Endothelial cell of umbilical vein (primary cell): ENCODE results near the gene LPA. TPM values are rescaled to one million over a fixed set of nuclear protein-coding genes. Genes with fewer than 3 reads are reported as not detected.
"Not testable (repeated sequence)": the region's sequence is repeated elsewhere in the genome, so short reads cannot be mapped to it uniquely, and the experiment has no call there.

Experiments used
- BruUV-seq: library from RNA; stranded (reverse); fragments of 400-500 nt; replicated peaks from 2 replicates; lab custom pipeline; 2021; lab: Mats Ljungman, UMichigan
- CTCF ChIA-PET: fragments of 300-600, 350-600 bp; sonication (Branson Sonifier 250); formaldehyde crosslinking; loops from one replicate; lab custom pipeline; 2021; ENCODE audit warnings: antibody characterized with exemption, inconsistent platforms; lab: Charles Lee
- POLR2A ChIA-PET: fragments of 300-600, 350-600 bp; sonication (Branson Sonifier 250); formaldehyde crosslinking; loops from one replicate; lab custom pipeline; 2021; ENCODE audit warnings: antibody characterized with exemption, inconsistent platforms; lab: Charles Lee
- DNase-seq: peaks from one replicate; pipeline ENCODE4 v3.0.0-alpha.2; 2011; ENCODE audit warnings: low read depth, low spot score
- FAIRE-seq: peaks from 2 replicates; lab custom pipeline; 2011; peaks lifted over from hg19 to GRCh38; lab: Jason Lieb, UNC
- H2AFZ ChIP-seq: 2 replicates; pipeline ENCODE4 v1.6.0; 2012; ENCODE audit warnings: low read depth, low read length, control low read depth, inconsistent platforms
- H3K27ac ChIP-seq: 2 replicates; pipeline ENCODE4 v1.5.1; 2011; ENCODE audit warnings: low read depth, mild to moderate bottlenecking, control low read depth, low read length, moderate library complexity; ENCODE audit not compliant: insufficient read depth
- H3K27me3 ChIP-seq, 2 experiments: 2 replicates each; pipeline versions ENCODE4 v1.6.0 to v1.6.1; 2011; ENCODE audit warnings: low read length in 2 of 2, mixed read lengths in 1 of 2; ENCODE audit not compliant: control insufficient read depth in 2 of 2, insufficient read depth in 2 of 2
- H3K36me3 ChIP-seq, 2 experiments: 2 replicates in 1 of 2; 3 replicates in 1 of 2; pipeline ENCODE4 v1.5.1; 2011; ENCODE audit warnings: low read length in 2 of 2, mild to moderate bottlenecking in 1 of 2, moderate library complexity in 1 of 2; ENCODE audit not compliant: control insufficient read depth in 2 of 2, insufficient read depth in 2 of 2; ENCODE audit errors: extremely low read depth in 1 of 2
- H3K4me1 ChIP-seq: 3 replicates; pipeline ENCODE4 v1.5.1; 2011; ENCODE audit warnings: mild to moderate bottlenecking, low read length; ENCODE audit not compliant: control insufficient read depth, insufficient read depth; ENCODE audit errors: extremely low read depth
- H3K4me2 ChIP-seq: 2 replicates; pipeline ENCODE4 v1.6.1; 2011; ENCODE audit warnings: low read length, control low read depth, mixed read lengths; ENCODE audit not compliant: insufficient read depth
- H3K4me3 ChIP-seq, 3 experiments: fragments of 200-600 bp in 1 of 3; sonication (generic), shearing (Covaris generic) in 1 of 3; replicated peaks in 1 of 3; 2 replicates each; pipeline ENCODE4 v1.5.1; 2011 to 2016; ENCODE audit warnings: control low read depth in 3 of 3, low read length in 3 of 3, mild to moderate bottlenecking in 2 of 3, inconsistent platforms in 1 of 3, low read depth in 1 of 3, moderate library complexity in 1 of 3; ENCODE audit not compliant: insufficient read depth in 1 of 3
- H3K79me2 ChIP-seq: 2 replicates; pipeline ENCODE4 v1.6.0; 2012; ENCODE audit warnings: low read length, inconsistent platforms; ENCODE audit not compliant: control insufficient read depth, insufficient read depth
- H3K9ac ChIP-seq: replicated peaks from 2 replicates; pipeline ENCODE3; 2011; ENCODE audit warnings: low read length, control low read depth; ENCODE audit not compliant: insufficient read depth; ENCODE audit errors: extremely low read depth
- H3K9me1 ChIP-seq: replicated peaks from 3 replicates; pipeline ENCODE4 v1.6.0; 2011; ENCODE audit warnings: mild to moderate bottlenecking, low read length; ENCODE audit not compliant: control insufficient read depth, insufficient read depth; ENCODE audit errors: extremely low read depth
- H3K9me3 ChIP-seq: replicated peaks from 2 replicates; pipeline ENCODE4 v1.5.1; 2012; ENCODE audit warnings: low read length, inconsistent platforms; ENCODE audit not compliant: control insufficient read depth, insufficient read depth
- H4K20me1 ChIP-seq: replicated peaks from 2 replicates; pipeline ENCODE3; 2011; ENCODE audit warnings: mild to moderate bottlenecking, low read length; ENCODE audit not compliant: control insufficient read depth, insufficient read depth; ENCODE audit errors: extremely low read depth
- GATA2 ChIP-seq: IDR thresholded peaks from 2 replicates; pipeline ENCODE4 v1.7.0; 2011; ENCODE audit warnings: low read depth, mild to moderate bottlenecking, moderate library complexity, mixed read lengths, low read length; ENCODE audit not compliant: insufficient read length, insufficient read depth
- MYC ChIP-seq: IDR thresholded peaks from one replicate; pipeline ENCODE4 v1.6.1; 2011; ENCODE audit warnings: mild to moderate bottlenecking, low read depth, low read length
- POLR2A ChIP-seq: IDR thresholded peaks from 2 replicates; pipeline ENCODE4 v1.6.1; 2012; ENCODE audit warnings: low read depth, mild to moderate bottlenecking, control low read depth, low read length
- dilution Hi-C: fragments of 300-500 bp; cut with MboI; formaldehyde crosslinking; loops from one replicate; pipeline ENCODE4 v1.15.0; 2019; ENCODE audit warnings: low sequenced_read_pairs; ENCODE audit not compliant: extremely low pct_ligation_motif_present
- intact Hi-C: fragments of 100-400 bp; cut with micrococcal nuclease; formaldehyde crosslinking; loops from one replicate; pipeline ENCODE4 v1.10.0; 2022
- polyA plus RNA-seq, 4 experiments: library from polyadenylated mRNA; depleted of rRNA in 3 of 4; stranded (reverse) in 3 of 4; unstranded in 1 of 4; fragments of >200 nt; gene quantifications; 2 replicates each; pipeline versions ENCODE4 v1.2.1 to v1.2.3, GENCODE V29; 2011 to 2012; ENCODE audit warnings: missing spikeins in 1 of 4
- total RNA-seq: library from RNA; stranded (reverse); gene quantifications from 2 replicates; pipeline ENCODE4 v1.2.3, GENCODE V29; 2021

Gene LPA
- total and polyA plus RNA-seq, 2 donors (not counting 3 experiments of a cell fraction or from before 2014, with no cell fraction given) = not detected

- no peak for DNase-seq
- no peaks in the 10 kb centered on the region for H3K36me3 ChIP-seq
- no peaks in the 10 kb centered on the region for H3K4me1 ChIP-seq
- no peaks in the 10 kb centered on the region for H3K9me1 ChIP-seq
- ChIA-PET CTCF (interaction anchor here (3.0 to 4.2 kb wide), 3 partner anchors 13 to 668 kb away, joined by 24 to 69 read pairs (median 47); no protein-coding TSS in a partner anchor), POLR2A (no interaction called here)
- H4K20me1 ChIP-seq = no peaks in the 10 kb centered on the region
- H3K4me3 ChIP-seq = no peak overlapping the region
- dilution Hi-C loops = no loop called here
- no TSS peak for BruUV-seq
- no peak overlapping the region for H3K27ac ChIP-seq
- no peaks in the 10 kb centered on the region for H3K27me3 ChIP-seq
- H2AFZ ChIP-seq = no peak overlapping the region
- H3K9me3 ChIP-seq = no peaks in the 10 kb centered on the region
- no peak overlapping the region for H3K4me2 ChIP-seq
- intact Hi-C loops = loop anchor here (10.0 kb wide), 1 partner anchor 837 kb away; the partner anchor contains the start of gene SOD2
- no peaks in the 10 kb centered on the region for H3K79me2 ChIP-seq
- H3K9ac ChIP-seq = no peak overlapping the region
- TF ChIP-seq GATA2 (no peak), MYC (no peak), POLR2A (no peak)
- FAIRE-seq = no peak
Observed at GRCh38 chr6:160531826-160532225, 132.2 kb downstream of the LPA start.

DNA sequence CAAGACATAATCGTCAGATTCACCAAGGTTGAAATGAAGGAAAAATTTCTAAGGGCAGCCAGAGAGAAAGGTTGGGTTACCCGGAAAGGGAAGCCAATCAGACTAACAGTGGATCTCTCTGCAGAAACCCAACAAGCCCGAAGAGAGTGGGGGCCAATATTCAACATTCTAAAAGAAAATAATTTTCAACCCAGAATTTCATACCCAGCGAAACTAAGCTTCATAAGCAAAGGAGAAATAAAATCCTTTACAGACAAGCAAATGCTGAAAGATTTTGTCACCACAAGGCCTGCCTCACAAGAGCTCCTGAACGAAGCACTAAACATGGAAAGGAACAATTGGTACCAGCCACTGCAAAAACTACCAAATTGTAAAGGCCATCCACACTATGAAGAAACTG, 134.6 kb downstream of the LPA start:
- intact Hi-C loops = loop anchor here (10.0 kb wide), 1 partner anchor 405 kb away; no protein-coding TSS in a partner anchor
- H4K20me1 ChIP-seq, H3K4me3 ChIP-seq, H3K9me3 ChIP-seq, dilution Hi-C loops, H3K79me2 ChIP-seq, FAIRE-seq, H3K9ac ChIP-seq, H3K36me3 ChIP-seq, POLR2A ChIA-PET, BruUV-seq, DNase-seq, H3K9me1 ChIP-seq, H3K27ac ChIP-seq, H3K4me1 ChIP-seq, H2AFZ ChIP-seq, H3K27me3 ChIP-seq, H3K4me2 ChIP-seq: not testable (repeated sequence)
- CTCF ChIA-PET = interaction anchor here (0.6 kb wide), 1 partner anchor 10 kb away, joined by 3 read pairs; no protein-coding TSS in a partner anchor
